SU-DHL-6 (cell line): ENCODE results near the gene TTC27.

Source experiments
- H2AFZ ChIP-seq: fragments of 200-600 bp; sonication (generic); 2 replicates; pipeline ENCODE4 v1.6.1; 2014; ENCODE audit warnings: low read depth, mild to moderate bottlenecking, moderate library complexity, mixed read lengths, antibody characterized with exemption, low read length; ENCODE audit not compliant: severe bottlenecking
- H3F3A ChIP-seq: fragments of 200-600 bp; shearing (Covaris generic); 2 replicates; pipeline ENCODE4 v1.6.0; 2016; ENCODE audit warnings: antibody characterized with exemption, mild to moderate bottlenecking; ENCODE audit not compliant: insufficient read depth
- H3K27ac ChIP-seq: fragments of 200-600 bp; sonication (generic); 2 replicates; pipeline ENCODE4 v1.5.1; 2016; ENCODE audit warnings: low read depth, mild to moderate bottlenecking, low read length, moderate library complexity, mixed read lengths
- H3K27me3 ChIP-seq: fragments of 200-600 bp; sonication (generic), shearing (Covaris generic); 2 replicates; pipeline ENCODE4 v1.6.0; 2014; ENCODE audit warnings: mild to moderate bottlenecking, low read length
- H3K36me3 ChIP-seq: fragments of 200-600 bp; sonication (generic); 2 replicates; pipeline ENCODE4 v1.6.1; 2014; ENCODE audit warnings: mild to moderate bottlenecking, low read length, mixed read lengths
- H3K4me2 ChIP-seq: fragments of 300-600, 200-600 bp; shearing (Covaris generic), sonication (generic); 2 replicates; pipeline ENCODE4 v1.6.0; 2014; ENCODE audit warnings: low read length, low read depth, mild to moderate bottlenecking; ENCODE audit not compliant: poor library complexity, severe bottlenecking
- H3K4me3 ChIP-seq: fragments of 200-600 bp; sonication (generic); 2 replicates; pipeline ENCODE4 v1.5.1; 2014; ENCODE audit warnings: antibody characterized with exemption, low read length, mild to moderate bottlenecking, mixed read lengths; ENCODE audit not compliant: insufficient read depth, poor library complexity, severe bottlenecking
- H3K79me2 ChIP-seq: fragments of 200-600 bp; sonication (generic); 2 replicates; pipeline ENCODE4 v1.6.1; 2014; ENCODE audit warnings: mild to moderate bottlenecking, low read length, moderate library complexity; ENCODE audit not compliant: insufficient read depth
- H3K9ac ChIP-seq: fragments of 200-600 bp; sonication (generic); 2 replicates; pipeline ENCODE4 v1.7.0; 2014; ENCODE audit warnings: mild to moderate bottlenecking, low read length
- H3K9me2 ChIP-seq: fragments of 200-600 bp; sonication (generic); replicated peaks from 2 replicates; pipeline ENCODE4 v1.6.1; 2014; ENCODE audit warnings: low read length; ENCODE audit not compliant: insufficient read depth
- H3K9me3 ChIP-seq: fragments of 200-600 bp; sonication (generic); 2 replicates; pipeline ENCODE4 v1.6.1; 2014; ENCODE audit warnings: low read length, mixed read lengths; ENCODE audit not compliant: insufficient read depth
- H4K20me1 ChIP-seq: fragments of 200-600 bp; sonication (generic); 2 replicates; pipeline ENCODE4 v1.6.1; 2014; ENCODE audit warnings: low read depth, mild to moderate bottlenecking, antibody characterized with exemption, low read length, moderate library complexity, mixed read lengths
- EZH2phosphoT487 ChIP-seq: fragments of 200-600 bp; sonication (generic), shearing (Covaris generic); conservative IDR thresholded peaks from 2 replicates; pipeline ENCODE4 v1.6.1; 2018; ENCODE audit warnings: mild to moderate bottlenecking, antibody characterized with exemption, low read length, moderate library complexity, mixed read lengths
- TF ChIP-seq, protein P1 (sequence below): fragments of 200-600 bp; sonication (generic); IDR thresholded peaks from one replicate; pipeline ENCODE4 v1.5.1; 2017; ENCODE audit warnings: antibody characterized with exemption, mild to moderate bottlenecking, low read length, moderate library complexity; ENCODE audit not compliant: insufficient read depth, poor library complexity, severe bottlenecking

Gene TTC27

DNA sequence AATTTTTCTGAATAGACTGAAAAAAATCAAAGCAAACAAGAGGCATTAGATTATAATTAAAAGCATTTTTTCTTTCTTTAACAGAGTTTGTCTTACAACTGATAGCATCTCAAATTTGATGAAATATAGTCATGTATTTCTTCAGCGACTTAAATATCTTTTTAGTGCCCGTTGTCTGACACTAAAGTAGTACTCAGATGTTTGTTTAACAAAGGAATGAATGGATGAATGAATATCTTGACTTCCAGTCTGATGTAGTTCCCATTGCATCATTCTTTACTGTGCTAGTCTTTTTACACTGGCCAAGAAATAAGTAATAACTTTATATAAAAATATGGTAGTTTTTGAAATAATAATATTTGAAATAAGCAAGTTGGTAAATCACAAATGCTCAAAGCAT lies 111.1 kb downstream of the TTC27 start:
- Histone ChIP-seq H3K9ac (no peak overlapping the region), H3K4me2 (no peak overlapping the region), H3K4me3 (no peak overlapping the region), H3K79me2 (no peaks in the 10 kb centered on the region), H3K9me3 (no peaks in the 10 kb centered on the region), H3F3A (no peaks in the 10 kb centered on the region), H3K27me3 (no peaks in the 10 kb centered on the region), H2AFZ (no peak overlapping the region), H4K20me1 (no peaks in the 10 kb centered on the region), H3K27ac (no peak overlapping the region), H3K36me3 (no peaks in the 10 kb centered on the region), H3K9me2 (no peaks in the 10 kb centered on the region)
- no peak for TF ChIP-seq EZH2phosphoT487
- TF ChIP-seq, protein P1, sequence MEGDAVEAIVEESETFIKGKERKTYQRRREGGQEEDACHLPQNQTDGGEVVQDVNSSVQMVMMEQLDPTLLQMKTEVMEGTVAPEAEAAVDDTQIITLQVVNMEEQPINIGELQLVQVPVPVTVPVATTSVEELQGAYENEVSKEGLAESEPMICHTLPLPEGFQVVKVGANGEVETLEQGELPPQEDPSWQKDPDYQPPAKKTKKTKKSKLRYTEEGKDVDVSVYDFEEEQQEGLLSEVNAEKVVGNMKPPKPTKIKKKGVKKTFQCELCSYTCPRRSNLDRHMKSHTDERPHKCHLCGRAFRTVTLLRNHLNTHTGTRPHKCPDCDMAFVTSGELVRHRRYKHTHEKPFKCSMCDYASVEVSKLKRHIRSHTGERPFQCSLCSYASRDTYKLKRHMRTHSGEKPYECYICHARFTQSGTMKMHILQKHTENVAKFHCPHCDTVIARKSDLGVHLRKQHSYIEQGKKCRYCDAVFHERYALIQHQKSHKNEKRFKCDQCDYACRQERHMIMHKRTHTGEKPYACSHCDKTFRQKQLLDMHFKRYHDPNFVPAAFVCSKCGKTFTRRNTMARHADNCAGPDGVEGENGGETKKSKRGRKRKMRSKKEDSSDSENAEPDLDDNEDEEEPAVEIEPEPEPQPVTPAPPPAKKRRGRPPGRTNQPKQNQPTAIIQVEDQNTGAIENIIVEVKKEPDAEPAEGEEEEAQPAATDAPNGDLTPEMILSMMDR, result no peak

- no peaks in the 10 kb centered on the region for H3K79me2 ChIP-seq
- H2AFZ ChIP-seq, result no peak overlapping the region
- no peak overlapping the region for H3K9ac ChIP-seq
- H3F3A ChIP-seq, result no peaks in the 10 kb centered on the region
- no peaks in the 10 kb centered on the region for H4K20me1 ChIP-seq
- no peaks in the 10 kb centered on the region for H3K9me2 ChIP-seq
- H3K36me3 ChIP-seq, result 0 out of 2 replicates have a peak, but pooled peaks cover 3% of the 10 kb centered on the region
- H3K27me3 ChIP-seq, result no peaks in the 10 kb centered on the region
- TF ChIP-seq EZH2phosphoT487, result no peak
- TF ChIP-seq, protein P1, result no peak
- no peak overlapping the region for H3K4me3 ChIP-seq
- no peaks in the 10 kb centered on the region for H3K9me3 ChIP-seq
- H3K4me2 ChIP-seq, result no peak overlapping the region
- no peak overlapping the region for H3K27ac ChIP-seq
Measured at GRCh38 chr2:32739664-32740063, 111.8 kb downstream of the TTC27 start.

- Histone ChIP-seq H2AFZ (no peak overlapping the region), H3K36me3 (0 out of 2 replicates have a peak, but pooled peaks cover 3% of the 10 kb centered on the region), H3F3A (no peaks in the 10 kb centered on the region), H4K20me1 (no peaks in the 10 kb centered on the region), H3K9me2 (no peaks in the 10 kb centered on the region), H3K9ac (no peak overlapping the region), H3K79me2 (no peaks in the 10 kb centered on the region), H3K27ac (no peak overlapping the region), H3K4me2 (no peak overlapping the region), H3K9me3 (no peaks in the 10 kb centered on the region), H3K4me3 (no peak overlapping the region), H3K27me3 (no peaks in the 10 kb centered on the region)
- TF ChIP-seq, protein P1, result no peak
Measured at GRCh38 chr2:32741575-32741974, 113.7 kb downstream of the TTC27 start.

- Histone ChIP-seq H2AFZ (no peak overlapping the region), H3K27ac (no peak overlapping the region), H4K20me1 (no peaks in the 10 kb centered on the region), H3K9me2 (no peaks in the 10 kb centered on the region), H3K27me3 (no peaks in the 10 kb centered on the region), H3K36me3 (0 out of 2 replicates have a peak, but pooled peaks cover 3% of the 10 kb centered on the region), H3K9ac (no peak overlapping the region), H3K79me2 (no peaks in the 10 kb centered on the region), H3K9me3 (no peaks in the 10 kb centered on the region), H3F3A (0 out of 2 replicates have a peak, but pooled peaks cover 2% of the 10 kb centered on the region), H3K4me3 (no peak overlapping the region), H3K4me2 (no peak overlapping the region)
- TF ChIP-seq, protein P1, result no peak
- no peak for TF ChIP-seq EZH2phosphoT487
Measured at GRCh38 chr2:32742376-32742775, 114.5 kb downstream of the TTC27 start.
